H1 (cell line): ENCODE results near the gene EGFR. TPM values are rescaled to one million over a fixed set of nuclear protein-coding genes. Genes with fewer than 3 reads are reported as not detected.

ENCODE experiments used
- CTCF ChIA-PET: fragments of 300-600 bp; sonication (Branson Sonifier 250); formaldehyde crosslinking; loops from one replicate; lab custom pipeline; 2021; ENCODE audit not compliant: partially characterized antibody; lab: Charles Lee
- POLR2A ChIA-PET: fragments of 300-600 bp; sonication (Branson Sonifier 250); formaldehyde crosslinking; loops from one replicate; lab custom pipeline; 2021; ENCODE audit warnings: inconsistent platforms; ENCODE audit not compliant: partially characterized antibody; lab: Charles Lee
- DNase-seq, 2 experiments: peaks; one replicate each; pipeline versions ENCODE4 v3.0.0 to v3.0.0-alpha.2; 2010 to 2022; ENCODE audit warnings: low spot score in 2 of 2, low read depth in 1 of 2, mixed read lengths in 1 of 2
- FAIRE-seq: peaks from 2 replicates; lab custom pipeline; 2011; peaks lifted over from hg19 to GRCh38; lab: Jason Lieb, UNC
- H2AFZ ChIP-seq: 2 replicates; pipeline ENCODE4 v1.8.1; 2012; ENCODE audit warnings: low read length, inconsistent platforms
- H2AK5ac ChIP-seq: 2 replicates; pipeline ENCODE4 v1.6.1; 2013; ENCODE audit warnings: low read depth, low read length
- H2BK120ac ChIP-seq: replicated peaks from 2 replicates; pipeline ENCODE3; 2013; ENCODE audit warnings: low read depth, low read length, inconsistent platforms
- H2BK12ac ChIP-seq: 2 replicates; pipeline ENCODE4 v1.6.1; 2013; ENCODE audit warnings: low read depth, low read length
- H2BK15ac ChIP-seq: 2 replicates; pipeline ENCODE4 v1.6.1; 2013; ENCODE audit warnings: low read length
- H2BK20ac ChIP-seq: 2 replicates; pipeline ENCODE4 v1.6.1; 2013; ENCODE audit warnings: low read length
- H2BK5ac ChIP-seq: 2 replicates; pipeline ENCODE4 v1.6.1; 2013; ENCODE audit warnings: low read depth, low read length
- H3K14ac ChIP-seq: 2 replicates; pipeline ENCODE4 v1.6.1; 2013; ENCODE audit warnings: inconsistent platforms; ENCODE audit not compliant: insufficient read length
- H3K18ac ChIP-seq: 2 replicates; pipeline ENCODE4 v1.6.1; 2013; ENCODE audit warnings: low read length; ENCODE audit errors: extremely low read depth
- H3K23ac ChIP-seq: 2 replicates; pipeline ENCODE4 v1.6.1; 2013; ENCODE audit warnings: inconsistent platforms; ENCODE audit not compliant: insufficient read length
- H3K23me2 ChIP-seq: 2 replicates; pipeline ENCODE4 v1.6.1; 2013; ENCODE audit warnings: low read depth, low read length
- H3K27ac ChIP-seq: 2 replicates; pipeline ENCODE4 v1.6.1; 2011; ENCODE audit warnings: low read depth, low read length, inconsistent platforms
- H3K27me3 ChIP-seq, 4 experiments: replicated peaks in 1 of 4; 1 replicate in 1 of 4; 2 replicates in 3 of 4; pipeline versions ENCODE4 v1.6.1 to v1.8.1; 2011 to 2013; ENCODE audit warnings: low read length in 3 of 4, mild to moderate bottlenecking in 3 of 4, inconsistent platforms in 2 of 4, mixed read lengths in 2 of 4, moderate library complexity in 1 of 4; ENCODE audit not compliant: control insufficient read depth in 3 of 4, insufficient read depth in 3 of 4; ENCODE audit errors: extremely low read depth in 1 of 4
- H3K36me3 ChIP-seq, 4 experiments: 2 replicates each; pipeline versions ENCODE4 v1.6.1 to v1.8.1; 2011 to 2013; ENCODE audit warnings: mild to moderate bottlenecking in 4 of 4, low read length in 3 of 4, moderate library complexity in 2 of 4, control low read depth in 1 of 4, inconsistent platforms in 1 of 4; ENCODE audit not compliant: insufficient read depth in 4 of 4, control insufficient read depth in 2 of 4
- H3K4ac ChIP-seq: replicated peaks from 2 replicates; pipeline ENCODE3; 2013; ENCODE audit warnings: low read length, low read depth, mixed read lengths, inconsistent platforms; ENCODE audit not compliant: insufficient read length
- H3K4me1 ChIP-seq, 4 experiments: replicated peaks in 1 of 4; 1 replicate in 1 of 4; 2 replicates in 3 of 4; pipeline versions ENCODE4 v1.6.1 to v1.8.1; 2011 to 2013; ENCODE audit warnings: low read length in 3 of 4, inconsistent platforms in 2 of 4, mixed read lengths in 1 of 4; ENCODE audit not compliant: insufficient read depth in 4 of 4, control insufficient read depth in 3 of 4
- H3K4me2 ChIP-seq, 2 experiments: 2 replicates each; pipeline versions ENCODE4 v1.6.1 to v1.8.1; 2011 to 2013; ENCODE audit warnings: low read depth in 2 of 2, low read length in 2 of 2, control low read depth in 1 of 2, inconsistent platforms in 1 of 2, mild to moderate bottlenecking in 1 of 2; ENCODE audit not compliant: insufficient read depth in 1 of 2
- H3K4me3 ChIP-seq, 4 experiments: fragments of 200-600, 300-600 bp in 1 of 4; sonication (generic), shearing (Covaris generic), sonication (Bioruptor Twin) in 1 of 4; 2 replicates each; pipeline versions ENCODE4 v1.5.1 to v1.8.1; 2011 to 2016; ENCODE audit warnings: low read length in 4 of 4, low read depth in 3 of 4, control low read depth in 2 of 4, inconsistent platforms in 2 of 4, mild to moderate bottlenecking in 2 of 4, mixed read lengths in 1 of 4, moderate library complexity in 1 of 4; ENCODE audit not compliant: insufficient read depth in 2 of 4; ENCODE audit errors: extremely low read depth in 1 of 4
- H3K56ac ChIP-seq: replicated peaks from 2 replicates; pipeline ENCODE3; 2013; ENCODE audit warnings: low read depth, mild to moderate bottlenecking, mixed read lengths, low read length, inconsistent platforms; ENCODE audit not compliant: insufficient read length
- H3K79me1 ChIP-seq: 2 replicates; pipeline ENCODE4 v1.6.1; 2013; ENCODE audit warnings: low read depth, low read length, control low read depth
- H3K79me2 ChIP-seq, 2 experiments: 2 replicates each; pipeline versions ENCODE4 v1.6.1 to v1.8.1; 2012 to 2013; ENCODE audit warnings: low read length in 2 of 2, mild to moderate bottlenecking in 2 of 2, inconsistent platforms in 1 of 2; ENCODE audit not compliant: insufficient read depth in 2 of 2, control insufficient read depth in 1 of 2
- H3K9ac ChIP-seq, 4 experiments: replicated peaks in 1 of 4; 1 replicate in 1 of 4; 2 replicates in 3 of 4; pipeline versions ENCODE4 v1.6.1 to v1.8.1; 2011 to 2013; ENCODE audit warnings: low read depth in 3 of 4, low read length in 3 of 4, control low read depth in 2 of 4, mild to moderate bottlenecking in 2 of 4, moderate library complexity in 2 of 4, inconsistent platforms in 1 of 4; ENCODE audit errors: extremely low read depth in 1 of 4
- H3K9me3 ChIP-seq, 2 experiments: 2 replicates each; pipeline versions ENCODE4 v1.6.1 to v1.8.1; 2012 to 2013; ENCODE audit warnings: mild to moderate bottlenecking in 2 of 2, moderate library complexity in 2 of 2, control low read depth in 1 of 2, inconsistent platforms in 1 of 2, low read depth in 1 of 2, low read length in 1 of 2, mixed read lengths in 1 of 2; ENCODE audit not compliant: insufficient read depth in 2 of 2
- H4K20me1 ChIP-seq, 2 experiments: replicated peaks in 1 of 2; 2 replicates each; pipeline versions ENCODE3 to v1.8.1; 2011 to 2013; ENCODE audit warnings: inconsistent platforms in 2 of 2, low read length in 2 of 2, mild to moderate bottlenecking in 1 of 2; ENCODE audit not compliant: insufficient read depth in 2 of 2, control insufficient read depth in 1 of 2
- H4K5ac ChIP-seq: 2 replicates; pipeline ENCODE4 v1.6.1; 2013; ENCODE audit warnings: low read length, low read depth, mixed read lengths, inconsistent platforms; ENCODE audit not compliant: insufficient read length
- H4K8ac ChIP-seq: 2 replicates; pipeline ENCODE4 v1.8.0; 2013; ENCODE audit warnings: mild to moderate bottlenecking, moderate library complexity, low read length, inconsistent platforms; ENCODE audit not compliant: insufficient read depth; ENCODE audit errors: extremely low read depth
- H4K91ac ChIP-seq: replicated peaks from 2 replicates; pipeline ENCODE3; 2013; ENCODE audit warnings: low read length, mixed read lengths, inconsistent platforms; ENCODE audit not compliant: insufficient read length
- WGBS, 2 experiments: shearing (Covaris generic) in 1 of 2; methylation state at CpG; one replicate each; pipeline versions ENCODE4 v1.1.6 to v1.1.7; 2013 to 2015; ENCODE audit warnings: low lambda C conversion rate in 2 of 2, mixed read lengths in 2 of 2, inconsistent platforms in 1 of 2, low coverage in 1 of 2, missing lambda C conversion rate in 1 of 2; ENCODE audit not compliant: insufficient replicate concordance in 2 of 2, insufficient coverage in 1 of 2, insufficient read length in 1 of 2; ENCODE audit errors: extremely low coverage in 1 of 2, missing lambda C conversion rate in 1 of 2; 5-methylcytosine and 5-hydroxymethylcytosine counted together
- polyA plus RNA-seq, 7 experiments: library from polyadenylated mRNA; depleted of rRNA in 3 of 7; stranded (reverse) in 5 of 7; unstranded in 2 of 7; fragments of >200 nt in 5 of 7; fragments of 200-250 nt in 2 of 7; gene quantifications; 1 replicate in 5 of 7; 2 replicates in 1 of 7; 4 replicates in 1 of 7; pipeline versions ENCODE4 v1.2.1 to v1.2.3, GENCODE V29; 2011 to 2013; ENCODE audit warnings: missing spikeins in 2 of 7, mixed read lengths in 2 of 7
- total RNA-seq: library from RNA; stranded (reverse); fragmentation: NEBNext Ultra II Directional; extraction: Animal tissue kit (Norgen Biotek cat#: 25700); gene quantifications from 2 replicates; pipeline ENCODE4 v1.2.1, GENCODE V29; 2021

Gene EGFR
- total and polyA plus RNA-seq, 2 of the 8 experiments (the other 6 are each of a cell fraction or from before 2014, with no cell fraction given): 1.9 to 5.8 TPM

DNA sequence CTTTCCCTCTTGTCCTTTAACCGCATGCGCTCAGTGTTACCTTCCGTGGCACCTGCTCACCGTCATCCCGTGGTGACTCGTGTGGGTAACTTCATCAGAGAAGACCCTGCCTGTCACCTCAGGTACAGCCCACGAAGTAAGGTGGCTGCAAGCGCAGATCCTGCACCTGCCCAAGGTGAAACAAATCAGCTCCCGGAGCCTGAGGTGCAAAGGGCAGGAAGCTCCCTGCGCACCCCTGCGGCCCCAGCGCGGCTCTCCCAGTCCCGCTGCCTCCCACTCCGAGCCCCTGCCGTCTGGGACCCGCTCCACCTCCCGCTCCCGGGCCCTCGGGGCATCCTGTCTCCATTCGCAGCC is 235.4 kb downstream of the EGFR start:
- POLR2A ChIA-PET: interaction anchor here (0.9 to 1.8 kb wide), 4 partner anchors 103 to 494 kb away, joined by 3 to 5 read pairs (median 4); no protein-coding TSS in a partner anchor
- Histone ChIP-seq H3K79me2 (no peaks in the 10 kb centered on the region), H3K9me3 (no peaks in the 10 kb centered on the region), H3K23ac (no peak overlapping the region), H3K27me3 (peaks cover 11 to 41% (median 27%) of the 10 kb centered on the region in 4 experiments), H3K4me3 (peak overlapping the region; percentile 30 to 67 (median 54)), H3K9ac (peak overlapping the region in 1 of 4 experiments; percentile 28; a peak in 1 of 7 replicates), H4K8ac (peak overlapping the region; percentile 95), H2BK120ac (peak overlapping the region; percentile 69), H3K36me3 (no peaks in the 10 kb centered on the region), H4K91ac (peak overlapping the region; percentile 92), H2AFZ (peak overlapping the region; percentile 47; the same call in 1 of the 2 replicates), H2BK12ac (peak overlapping the region; percentile 85; the same call in 1 of the 2 replicates), H2BK5ac (no peak overlapping the region), H3K4me2 (peak overlapping the region; percentile 50 to 98), H3K4ac (no peak overlapping the region), H3K14ac (no peak overlapping the region), H3K27ac (no peak overlapping the region), H2BK20ac (no peak overlapping the region), H3K56ac (peak overlapping the region; percentile 26), H4K5ac (no peak overlapping the region), H3K18ac (peak overlapping the region; percentile 95), H3K79me1 (no peaks in the 10 kb centered on the region), H2BK15ac (peak overlapping the region; percentile 90; the same call in 1 of the 2 replicates), H3K23me2 (peaks cover 10% of the 10 kb centered on the region; the same call in 1 of the 2 replicates), H2AK5ac (no peak overlapping the region), H4K20me1 (peaks cover 0 to 4% of the 10 kb centered on the region in 2 experiments), H3K4me1 (peaks cover 0 to 4% (median 2%) of the 10 kb centered on the region in 4 experiments; a peak in 3 of 7 replicates)
- CTCF ChIA-PET: interaction anchor here (0.6 to 4.8 kb wide), 46 partner anchors 11 to 492 kb away, joined by 3 to 41 read pairs (median 5); partner anchors contain the start of gene EGFR
- DNase-seq: no peak
- 32% methylated on average over 18 of the region's 21 CpGs; no CpG with 5 or more reads in 1 of the 2 experiments for WGBS, 2 experiments
- no peak for FAIRE-seq
